RWPE2 (cell line): ENCODE measurements around the gene CDK14.
"Not testable (repeated sequence)": the region's sequence is repeated elsewhere in the genome, so short reads cannot be mapped to it uniquely, and the experiment has no call there.

Experiments
- ATAC-seq: fragments of 200-7000 bp; cut with Tn5 transposase; 3 replicates; pipeline ENCODE4 v1.9.1; 2021; ENCODE audit warnings: low read depth
- DNase-seq: peaks from one replicate; pipeline ENCODE4 v3.0.0-alpha.2; 2020; ENCODE audit warnings: low spot score
- H3K27ac ChIP-seq: fragments of 450-650 bp; 2 replicates; pipeline ENCODE4 v1.5.1; 2017; ENCODE audit warnings: mild to moderate bottlenecking; ENCODE audit not compliant: poor library complexity, severe bottlenecking
- H3K27me3 ChIP-seq: fragments of 250-450 bp; sonication (Bioruptor Pico); 2 replicates; pipeline ENCODE4 v1.5.1; 2021; ENCODE audit warnings: mild to moderate bottlenecking, moderate library complexity; ENCODE audit not compliant: insufficient read depth, poor library complexity, severe bottlenecking
- H3K36me3 ChIP-seq: fragments of 250-450 bp; sonication (Bioruptor Pico); 2 replicates; pipeline ENCODE4 v1.5.1; 2020; ENCODE audit warnings: low read depth, mild to moderate bottlenecking, moderate library complexity
- H3K4me1 ChIP-seq: fragments of 250-450 bp; sonication (Bioruptor Pico); 2 replicates; pipeline ENCODE4 v1.5.1; 2021; ENCODE audit warnings: mild to moderate bottlenecking, moderate library complexity; ENCODE audit not compliant: insufficient read depth, poor library complexity, severe bottlenecking
- H3K4me3 ChIP-seq: fragments of 250-450 bp; sonication (Bioruptor Pico); 2 replicates; pipeline ENCODE4 v1.5.1; 2021; ENCODE audit warnings: mild to moderate bottlenecking, moderate library complexity; ENCODE audit not compliant: severe bottlenecking
- H3K9me3 ChIP-seq: fragments of 250-450 bp; sonication (Bioruptor Pico); 2 replicates; pipeline ENCODE4 v1.5.1; 2021; ENCODE audit warnings: mild to moderate bottlenecking, moderate library complexity; ENCODE audit not compliant: severe bottlenecking
- TF ChIP-seq, protein P1 (sequence below): fragments of 450-650 bp; IDR thresholded peaks from one replicate; pipeline ENCODE4 v1.5.1; 2017; ENCODE audit warnings: mild to moderate bottlenecking, moderate library complexity; ENCODE audit not compliant: poor library complexity, severe bottlenecking

CDK14 gene

DNA sequence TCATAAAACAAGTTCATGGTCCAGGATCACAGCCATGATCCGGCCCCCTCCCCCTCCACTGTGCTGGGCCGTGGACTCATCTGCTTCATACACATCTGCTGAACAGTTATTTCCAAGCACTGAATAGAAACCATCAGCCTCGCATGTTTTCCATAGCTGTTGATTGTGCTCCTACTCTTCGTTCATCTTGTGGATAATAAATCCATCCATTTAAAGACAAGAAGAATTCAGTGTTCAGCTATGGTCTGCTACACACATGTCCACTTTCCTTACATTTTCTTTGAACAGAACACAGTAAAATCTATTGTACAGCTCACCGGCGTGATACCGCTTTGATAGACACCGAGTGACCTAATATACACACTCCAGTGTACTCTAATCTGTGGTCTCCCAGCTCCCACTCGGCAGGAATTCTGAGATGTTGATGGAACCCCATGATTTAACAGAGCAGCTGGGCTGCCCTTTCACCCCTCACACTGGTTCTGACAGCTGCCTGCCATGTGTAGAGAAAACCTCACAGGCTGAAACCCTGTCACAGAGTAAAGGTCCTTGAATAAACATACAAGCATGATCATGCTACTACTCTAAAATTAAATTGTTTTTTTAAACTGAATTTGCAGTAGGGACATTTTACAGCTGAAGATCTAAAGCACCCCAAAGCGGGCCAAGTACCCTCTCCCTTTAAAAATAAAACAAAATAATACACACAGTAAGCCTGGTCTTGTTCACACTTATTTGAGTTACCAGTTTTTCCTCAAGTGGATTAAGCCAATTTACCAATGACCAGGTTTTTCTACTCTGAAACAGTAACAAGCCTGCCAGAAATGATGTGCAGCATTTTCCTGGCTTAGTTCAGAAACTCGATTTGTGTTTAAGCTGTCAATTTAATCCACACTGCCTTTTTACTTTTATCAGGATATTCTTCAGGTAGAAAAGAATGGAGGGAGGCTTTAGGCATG lies 573.0 kb downstream of the CDK14 start:
- ATAC-seq (no peak), DNase-seq (no peak)
- Histone ChIP-seq H3K9me3 (no peaks in the 10 kb centered on the region), H3K36me3 (no peaks in the 10 kb centered on the region), H3K4me1 (peaks cover 19% of the 10 kb centered on the region), H3K27ac (no peak overlapping the region), H3K4me3 (no peak overlapping the region), H3K27me3 (no peaks in the 10 kb centered on the region)
- TF ChIP-seq, protein P1, sequence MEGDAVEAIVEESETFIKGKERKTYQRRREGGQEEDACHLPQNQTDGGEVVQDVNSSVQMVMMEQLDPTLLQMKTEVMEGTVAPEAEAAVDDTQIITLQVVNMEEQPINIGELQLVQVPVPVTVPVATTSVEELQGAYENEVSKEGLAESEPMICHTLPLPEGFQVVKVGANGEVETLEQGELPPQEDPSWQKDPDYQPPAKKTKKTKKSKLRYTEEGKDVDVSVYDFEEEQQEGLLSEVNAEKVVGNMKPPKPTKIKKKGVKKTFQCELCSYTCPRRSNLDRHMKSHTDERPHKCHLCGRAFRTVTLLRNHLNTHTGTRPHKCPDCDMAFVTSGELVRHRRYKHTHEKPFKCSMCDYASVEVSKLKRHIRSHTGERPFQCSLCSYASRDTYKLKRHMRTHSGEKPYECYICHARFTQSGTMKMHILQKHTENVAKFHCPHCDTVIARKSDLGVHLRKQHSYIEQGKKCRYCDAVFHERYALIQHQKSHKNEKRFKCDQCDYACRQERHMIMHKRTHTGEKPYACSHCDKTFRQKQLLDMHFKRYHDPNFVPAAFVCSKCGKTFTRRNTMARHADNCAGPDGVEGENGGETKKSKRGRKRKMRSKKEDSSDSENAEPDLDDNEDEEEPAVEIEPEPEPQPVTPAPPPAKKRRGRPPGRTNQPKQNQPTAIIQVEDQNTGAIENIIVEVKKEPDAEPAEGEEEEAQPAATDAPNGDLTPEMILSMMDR = no peak

DNA sequence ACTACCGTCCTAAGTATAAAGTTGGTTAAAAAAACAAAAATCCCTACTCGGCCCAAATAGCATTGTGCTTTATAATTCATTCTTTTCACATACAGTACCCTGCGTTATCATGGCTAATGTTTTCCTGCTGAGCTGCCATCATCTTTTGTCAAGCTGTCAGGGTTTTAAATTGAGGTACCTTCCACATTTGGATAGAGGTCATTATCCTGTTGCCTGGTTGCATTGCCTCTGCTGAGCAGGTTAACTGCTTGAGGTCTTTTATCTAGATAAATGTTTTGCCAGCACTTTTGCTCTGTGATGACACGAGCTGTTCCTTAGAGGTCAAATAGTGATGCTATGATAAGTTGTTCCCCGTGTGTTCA lies 573.7 kb downstream of the CDK14 start:
- no peaks in the 10 kb centered on the region for H3K9me3 ChIP-seq
- H3K4me1 ChIP-seq = peaks cover 13% of the 10 kb centered on the region
- no peak overlapping the region for H3K27ac ChIP-seq
- no peaks in the 10 kb centered on the region for H3K27me3 ChIP-seq
- ATAC-seq = no peak
- H3K4me3 ChIP-seq = no peak overlapping the region
- TF ChIP-seq, protein P1 = no peak
- no peaks in the 10 kb centered on the region for H3K36me3 ChIP-seq
- DNase-seq = no peak

DNA sequence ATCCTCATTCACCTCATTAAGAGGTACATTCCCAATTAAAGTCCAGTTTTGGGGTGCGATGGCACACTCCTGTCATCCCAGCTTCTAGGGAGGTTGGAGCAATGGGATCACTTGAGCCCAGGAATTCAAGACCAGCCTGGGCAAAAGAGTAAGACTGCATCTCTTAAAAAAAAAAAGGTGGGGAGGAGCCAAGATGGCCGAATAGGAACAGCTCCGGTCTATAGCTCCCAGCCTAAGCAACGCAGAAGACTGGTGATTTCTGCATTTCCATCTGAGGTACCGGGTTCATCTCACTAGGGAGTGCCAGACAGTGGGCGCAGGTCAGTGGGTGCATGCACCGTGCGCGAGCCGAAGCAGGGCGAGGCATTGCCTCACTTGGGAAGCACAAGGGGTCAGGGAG lies 577.1 kb downstream of the CDK14 start:
- DNase-seq, H3K4me1 ChIP-seq, H3K27me3 ChIP-seq, H3K9me3 ChIP-seq, H3K27ac ChIP-seq, H3K36me3 ChIP-seq, H3K4me3 ChIP-seq, ATAC-seq: not testable (repeated sequence)

DNA sequence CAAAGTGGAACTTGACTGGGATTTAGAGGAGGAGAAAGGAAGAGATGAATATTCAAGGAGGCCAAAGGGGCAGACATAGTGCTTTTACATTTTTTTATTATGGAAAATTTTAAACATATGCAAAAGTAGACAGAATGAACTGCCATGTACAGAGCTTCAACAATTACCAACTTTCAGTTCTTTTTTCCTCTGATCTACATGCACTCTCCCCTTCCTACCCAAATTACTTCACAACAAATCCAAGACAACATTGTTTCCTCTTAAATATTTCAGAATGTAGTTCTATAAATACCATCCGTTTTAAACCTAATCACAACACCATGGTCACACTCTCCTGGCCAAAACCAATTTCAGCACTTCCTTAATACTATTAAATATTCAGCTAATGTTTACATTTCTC lies 584.6 kb downstream of the CDK14 start:
- DNase-seq (no peak), ATAC-seq (no peak)
- no peaks in the 10 kb centered on the region for H3K9me3 ChIP-seq
- H3K4me3 ChIP-seq = no peak overlapping the region
- no peaks in the 10 kb centered on the region for H3K36me3 ChIP-seq
- no peaks in the 10 kb centered on the region for H3K27me3 ChIP-seq
- H3K4me1 ChIP-seq = peaks cover 12% of the 10 kb centered on the region
- TF ChIP-seq, protein P1 = no peak
- no peak overlapping the region for H3K27ac ChIP-seq

DNA sequence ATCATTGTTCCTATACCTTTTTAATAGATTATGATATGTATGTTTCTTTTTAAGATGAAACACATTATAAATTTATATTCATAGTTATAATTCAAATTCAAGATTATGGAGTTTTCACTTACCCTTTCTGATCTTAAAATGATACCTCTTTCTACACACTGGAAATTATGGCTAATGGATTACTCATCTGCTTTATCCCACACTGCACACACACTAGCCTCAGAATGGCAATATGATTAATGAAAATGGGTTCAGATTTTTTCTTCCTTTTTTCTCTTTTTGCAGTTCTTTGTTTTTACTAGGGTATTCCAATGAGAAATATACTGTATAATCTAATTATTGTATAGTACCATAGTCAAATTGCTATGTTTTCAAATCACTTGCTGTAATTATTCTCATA lies 585.8 kb downstream of the CDK14 start:
- Histone ChIP-seq H3K4me1 (peaks cover 12% of the 10 kb centered on the region), H3K27ac (peak overlapping the region; percentile 51), H3K9me3 (no peaks in the 10 kb centered on the region), H3K36me3 (no peaks in the 10 kb centered on the region), H3K27me3 (no peaks in the 10 kb centered on the region), H3K4me3 (no peak overlapping the region)
- no peak for ATAC-seq
- TF ChIP-seq, protein P1 = no peak
- DNase-seq = no peak
